Measurements from ENCODE around the gene EYA3.

- TF ChIP-seq CTCF (IDR thresholded peaks at IDR 0.05): no peak
- TF ChIP-seq POLR2A (IDR thresholded peaks at IDR 0.05): no peak
Observed at GRCh38 chr1:28086651-28087050, 1.8 kb downstream of the EYA3 start.

Data from vagina (tissue), 2 donors.